8988T (cell line): ENCODE results near the gene FAT1.
A peak's percentile ranks its signal among the peaks of the same experiment; 100 is the strongest.

Source experiments
- DNase-seq: peaks from one replicate; pipeline ENCODE4 v3.0.0; 2011

Gene FAT1

DNA sequence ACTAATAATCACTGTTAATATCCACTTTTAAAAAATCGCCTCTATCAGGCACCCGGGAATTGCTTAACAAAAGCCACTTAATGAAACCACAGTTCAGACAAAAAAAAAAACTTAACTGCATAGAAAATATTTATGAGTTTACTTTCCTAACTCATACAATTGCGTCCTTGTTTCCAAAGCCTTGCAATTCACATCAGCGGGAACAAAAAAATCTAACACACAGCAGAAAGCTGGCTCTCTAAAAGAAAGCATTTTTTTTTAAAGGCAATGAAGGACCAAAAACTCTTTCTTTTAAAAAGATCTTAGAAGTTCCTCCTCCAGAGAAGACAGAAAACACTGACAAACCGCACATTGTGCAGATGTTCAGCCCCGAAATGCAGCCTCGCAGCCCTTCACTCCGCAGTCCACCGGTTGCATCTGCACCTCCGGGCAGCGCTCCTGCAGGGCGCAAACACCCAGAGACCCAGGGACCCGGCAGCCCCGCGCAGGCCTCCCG is 812 bp downstream of the FAT1 start:
- DNase-seq, result peak; percentile 63

DNA sequence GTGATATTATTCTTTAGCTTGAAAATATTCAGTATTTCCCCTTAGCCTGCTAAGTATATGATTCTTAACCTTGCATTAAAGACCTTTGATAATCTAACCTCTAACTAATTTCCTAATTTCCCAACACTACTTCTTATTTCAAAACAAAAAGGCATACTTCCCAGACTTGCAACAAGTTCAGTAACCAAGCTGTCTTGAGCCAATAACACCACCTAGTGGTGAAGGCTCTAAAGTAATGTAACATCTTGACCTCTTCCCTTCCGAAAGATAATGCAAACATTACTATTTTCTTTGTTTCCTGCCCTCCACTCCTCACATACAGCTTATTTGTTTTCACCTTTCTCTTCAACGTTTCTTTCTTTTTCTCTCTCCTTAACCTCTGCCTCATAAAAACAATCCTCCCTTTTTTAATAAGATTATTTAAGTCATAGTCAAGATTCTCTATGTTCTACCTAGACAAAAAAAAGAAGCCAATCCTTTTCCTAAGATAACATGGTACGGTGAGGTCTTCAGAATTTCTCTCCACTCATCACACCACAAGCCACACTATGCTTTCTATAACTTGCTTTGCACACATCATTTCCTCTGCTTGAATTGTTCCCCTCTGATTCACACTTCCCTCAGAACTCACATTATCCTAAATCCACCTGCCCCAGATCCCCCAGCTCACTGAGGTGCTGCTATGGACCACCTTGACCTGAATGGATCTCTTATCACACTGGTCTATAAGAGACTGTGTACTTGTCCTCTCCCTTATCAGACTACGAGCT is 3.5 kb downstream of the FAT1 start:
- DNase-seq, result no peak

GRCh38 chr4:186717556-186717955 is 6.1 kb downstream of the FAT1 start:
- no peak for DNase-seq

DNA sequence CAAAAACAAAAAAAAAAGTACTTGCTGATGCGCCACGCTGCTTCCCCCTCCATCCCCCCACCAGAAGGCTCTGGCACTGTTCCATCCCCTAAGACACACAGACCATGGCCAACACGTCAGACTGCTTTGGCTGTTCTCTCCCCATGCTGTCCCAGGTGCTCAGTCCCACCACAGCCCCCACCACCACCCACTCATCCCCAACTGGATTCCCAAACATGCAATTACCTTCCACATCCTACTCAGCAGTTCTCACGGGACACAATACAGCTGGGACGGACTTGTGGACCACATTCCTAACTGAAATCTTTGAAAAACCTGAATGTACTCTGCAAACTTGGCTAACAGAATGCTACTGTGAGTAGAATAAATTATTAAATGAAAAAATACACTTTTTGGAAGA is 8.6 kb downstream of the FAT1 start:
- DNase-seq, result no peak

DNA sequence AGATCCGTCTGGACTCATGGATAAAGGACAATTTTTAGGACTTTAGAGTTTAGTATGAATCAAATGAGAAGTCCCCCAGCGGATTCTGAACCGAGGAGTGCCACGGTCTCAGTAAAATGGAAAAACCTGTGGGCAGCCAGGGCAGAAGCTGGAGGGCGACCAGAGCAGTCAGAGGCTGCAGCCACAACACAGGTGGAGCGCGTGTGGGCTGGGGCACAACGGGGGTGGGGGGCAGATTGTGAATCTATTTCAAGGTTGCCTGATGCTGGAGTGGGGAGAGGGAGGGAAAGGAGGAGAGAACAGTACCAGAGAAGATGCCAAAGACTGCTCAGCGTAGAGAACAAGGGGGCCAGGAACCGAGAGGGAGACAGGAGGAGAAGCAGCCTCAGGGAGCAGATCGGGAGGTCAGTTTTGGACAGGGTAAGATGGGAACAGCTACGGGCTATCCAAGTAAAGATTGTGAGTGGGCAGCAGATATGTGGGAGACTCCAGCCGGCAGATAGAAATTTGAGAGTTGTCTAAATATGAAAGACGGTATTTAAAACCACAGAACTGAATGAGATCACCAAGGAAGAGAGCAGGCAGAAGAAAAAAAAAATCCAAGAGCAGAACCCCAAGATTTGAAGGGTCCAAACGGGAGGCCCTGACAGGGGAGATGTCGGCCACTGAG is 9.5 kb downstream of the FAT1 start:
- no peak for DNase-seq

GRCh38 chr4:186712690-186713089 is 11.0 kb downstream of the FAT1 start:
- no peak for DNase-seq

DNA sequence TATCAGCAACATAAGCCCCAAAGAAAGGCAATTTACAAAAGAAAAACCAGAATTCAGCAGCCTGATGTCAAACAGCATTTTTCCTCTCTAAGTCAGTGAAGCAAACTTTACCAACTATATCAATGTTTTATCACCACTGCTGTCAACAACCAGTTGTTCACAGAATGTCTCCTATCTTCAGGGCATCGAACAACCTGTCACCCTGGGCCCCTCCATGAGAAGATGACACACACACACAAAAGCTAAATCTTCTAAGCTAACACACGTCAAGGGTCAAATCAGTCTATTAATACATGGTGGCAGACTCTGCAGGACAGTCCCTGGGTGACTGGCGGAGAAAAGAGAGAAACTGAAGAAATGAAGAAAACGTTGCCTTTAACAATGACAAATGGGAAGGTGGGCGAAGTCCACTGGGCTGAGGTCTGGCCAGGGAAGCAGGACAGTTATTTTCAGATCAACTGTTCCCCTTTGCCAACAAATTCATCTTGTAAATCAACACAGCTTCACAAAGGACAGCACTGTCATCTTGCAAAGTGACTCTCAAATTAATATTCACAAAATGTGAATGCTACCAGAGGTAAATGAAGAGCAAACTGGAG is 13.0 kb downstream of the FAT1 start:
- no peak for DNase-seq

DNA sequence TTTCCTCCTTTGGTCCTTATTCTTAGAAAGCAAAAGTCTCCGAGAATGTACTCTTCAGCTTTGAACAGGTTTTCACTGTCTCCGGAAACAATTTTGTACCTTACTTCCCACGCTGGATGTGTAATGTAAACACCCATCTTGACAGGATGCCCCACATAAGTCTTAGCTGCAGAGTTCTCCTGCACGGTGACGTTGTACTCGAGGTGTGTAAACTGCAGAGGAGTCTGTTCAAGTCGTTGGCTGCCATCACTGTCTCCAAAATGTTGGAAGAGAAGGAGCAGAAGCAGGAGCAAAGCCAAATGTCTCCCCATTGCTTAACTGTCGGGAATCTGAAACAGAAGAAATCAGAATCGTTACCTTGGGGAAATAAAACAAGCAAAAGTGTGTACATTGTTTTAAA is 14.1 kb downstream of the FAT1 start:
- no peak for DNase-seq

GRCh38 chr4:186708554-186708953 is 15.1 kb downstream of the FAT1 start:
- no peak for DNase-seq

DNA sequence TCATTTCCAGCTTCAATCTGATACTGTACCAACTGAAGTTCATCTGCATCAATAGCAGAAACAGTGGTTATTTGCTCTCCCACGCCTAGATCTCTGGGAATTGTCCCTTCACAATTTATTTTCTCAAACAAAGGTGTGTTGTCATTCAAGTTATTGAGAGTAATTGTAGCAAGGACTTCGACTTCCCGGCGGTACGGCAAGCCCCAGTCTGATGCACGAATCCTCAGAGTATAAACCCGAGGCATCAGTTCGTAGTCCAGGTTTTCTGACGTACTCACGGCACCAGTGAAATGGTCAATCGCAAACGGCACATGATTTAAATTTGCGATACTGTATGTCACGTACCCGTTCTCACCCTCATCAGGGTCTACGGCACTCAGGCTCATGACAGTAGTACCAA is 15.7 kb downstream of the FAT1 start:
- no peak for DNase-seq

DNA sequence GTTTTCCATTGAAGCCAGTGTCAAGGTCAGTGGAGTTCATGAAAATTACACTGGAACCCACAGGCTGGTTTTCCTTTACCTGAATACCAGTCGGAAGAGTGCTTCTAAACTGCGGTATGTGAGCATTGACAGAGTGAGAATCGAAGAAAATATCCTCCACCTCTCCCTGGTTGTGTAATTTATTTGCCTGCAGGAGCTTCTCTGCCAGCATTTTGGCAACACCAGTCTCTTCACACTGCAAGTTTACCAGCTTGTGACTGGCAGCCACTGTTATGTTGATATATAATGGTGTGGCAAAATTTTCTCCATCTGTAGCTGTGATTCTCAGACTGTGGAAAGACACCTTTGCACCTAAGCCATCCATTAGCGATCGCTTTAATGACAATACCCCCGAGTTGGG is 16.1 kb downstream of the FAT1 start:
- no peak for DNase-seq

DNA sequence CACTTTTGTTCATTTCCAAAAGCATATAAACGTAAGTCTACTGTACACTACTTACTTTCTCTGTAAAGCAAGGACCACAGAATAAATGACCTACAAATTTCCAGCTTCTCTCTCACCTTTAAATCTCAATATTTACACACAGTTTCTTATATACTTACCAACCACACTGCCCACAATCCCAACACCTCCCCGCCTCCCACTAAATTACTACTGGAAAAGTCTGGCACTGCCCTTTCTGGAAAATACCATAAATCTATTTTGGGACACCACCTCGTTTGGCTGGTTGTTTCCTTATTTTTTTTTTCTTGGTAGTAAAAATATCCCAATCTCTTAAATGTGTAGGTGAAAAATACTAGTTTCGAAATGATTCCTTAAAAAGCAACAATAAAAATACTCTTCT is 19.6 kb downstream of the FAT1 start:
- DNase-seq, result no peak

DNA sequence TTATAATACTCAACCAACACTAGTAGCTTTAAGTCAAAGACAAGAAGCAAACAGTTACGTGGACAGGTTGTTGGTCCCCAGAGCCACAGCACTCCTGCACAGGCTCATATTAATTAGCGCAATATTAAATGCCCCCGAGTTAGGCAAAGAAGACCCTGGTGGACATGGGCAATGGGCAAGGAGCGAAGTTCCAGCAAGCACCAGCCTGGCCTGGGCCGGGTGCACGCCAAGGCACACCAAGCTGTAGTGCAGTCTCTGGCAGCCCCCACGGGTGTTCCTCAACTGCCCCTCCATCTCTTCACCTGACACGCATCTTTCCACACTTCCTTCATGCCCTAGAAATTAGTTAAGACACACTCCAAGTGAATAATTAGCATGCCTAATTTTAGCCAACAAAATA is 20.1 kb downstream of the FAT1 start:
- no peak for DNase-seq

DNA sequence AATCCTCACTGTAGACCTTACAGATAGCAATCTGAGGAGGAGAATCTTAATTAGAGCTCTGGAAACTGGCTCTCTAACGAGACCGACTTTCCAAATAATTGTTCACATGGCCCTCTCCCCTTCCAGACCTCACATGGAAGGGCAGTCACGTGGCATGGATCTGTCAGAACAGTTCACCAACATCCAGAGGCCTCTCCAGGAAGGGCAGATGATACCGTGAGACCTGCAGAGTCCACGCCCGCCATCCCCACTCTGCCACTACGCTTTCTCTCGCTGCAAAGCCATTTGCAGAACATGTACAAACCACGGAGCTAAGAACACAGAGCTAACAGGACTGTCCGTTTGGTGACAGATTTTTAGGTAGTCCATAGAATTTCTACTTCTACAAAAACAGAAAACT is 20.7 kb downstream of the FAT1 start:
- no peak for DNase-seq

GRCh38 chr4:186702297-186702696 is 21.4 kb downstream of the FAT1 start:
- no peak for DNase-seq

GRCh38 chr4:186701788-186702187 is 21.9 kb downstream of the FAT1 start:
- no peak for DNase-seq

- DNase-seq, result no peak
Measured at GRCh38 chr4:186701273-186701672, 22.4 kb downstream of the FAT1 start.

GRCh38 chr4:186700746-186701145 is 22.9 kb downstream of the FAT1 start:
- DNase-seq, result no peak

DNA sequence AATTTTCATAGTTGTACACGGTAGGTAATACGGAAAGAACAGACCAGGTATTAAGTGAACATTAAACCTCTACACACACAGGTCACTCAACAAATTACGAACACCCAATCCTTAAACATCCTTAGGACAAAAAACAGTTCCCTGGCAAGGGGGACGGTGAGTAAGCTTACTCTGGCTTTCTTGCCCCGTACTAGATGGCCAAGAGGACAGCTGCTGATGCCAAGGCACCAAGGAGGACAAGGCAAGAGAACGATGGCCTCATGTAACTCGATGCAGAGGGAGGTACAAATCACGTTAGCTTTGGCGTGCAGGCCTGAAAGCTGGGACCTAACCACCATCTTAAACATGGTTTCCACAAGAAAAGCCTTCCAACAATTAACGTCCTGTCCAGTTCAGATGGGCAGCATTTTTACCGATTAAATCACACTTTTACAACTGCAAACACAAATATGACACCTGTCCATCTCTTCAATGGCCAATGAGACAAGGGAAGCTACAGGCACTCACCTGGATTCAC is 23.7 kb downstream of the FAT1 start:
- DNase-seq, result no peak

GRCh38 chr4:186699298-186699697 is 24.4 kb downstream of the FAT1 start:
- no peak for DNase-seq

DNA sequence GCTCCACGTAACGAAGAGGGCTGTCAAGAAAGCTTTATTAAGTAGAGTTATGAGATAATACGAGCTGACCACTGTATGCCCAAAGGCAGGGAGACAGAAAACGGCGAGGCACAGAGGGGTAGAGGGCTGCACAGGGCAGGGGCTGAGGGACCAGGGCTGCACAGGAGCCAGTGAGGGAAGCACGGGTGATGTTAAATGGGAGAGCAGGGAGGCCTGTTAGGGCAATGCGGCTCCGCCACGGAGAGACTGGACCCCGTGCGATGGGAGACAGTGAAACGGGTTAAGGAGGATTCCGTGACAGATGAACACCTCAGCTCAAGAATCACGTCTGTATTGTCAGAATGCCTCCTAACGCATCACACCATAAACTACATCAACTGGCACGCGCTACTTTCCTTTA is 25.1 kb downstream of the FAT1 start:
- no peak for DNase-seq

- DNase-seq, result no peak
Measured at GRCh38 chr4:186698028-186698427, 25.6 kb downstream of the FAT1 start.

DNA sequence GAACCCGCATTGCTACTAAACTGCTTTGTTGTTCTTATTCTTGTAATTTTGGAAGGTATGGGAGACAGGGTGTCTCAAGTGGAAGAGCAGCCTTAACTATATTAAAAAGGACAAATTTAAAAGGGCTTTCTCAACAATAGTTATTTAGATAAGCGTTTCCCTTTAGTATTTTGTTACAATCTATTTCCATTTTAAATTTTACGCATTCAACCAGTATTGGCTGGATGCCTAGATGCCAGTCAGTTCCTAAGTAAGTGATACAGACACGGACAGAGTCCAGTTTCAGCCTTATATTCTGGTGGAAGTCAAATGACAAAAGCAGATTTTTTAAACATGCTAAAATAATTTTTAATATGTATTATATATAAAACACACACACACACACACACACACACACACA is 28.3 kb downstream of the FAT1 start:
- DNase-seq, result no peak

- DNase-seq, result no peak
Measured at GRCh38 chr4:186693894-186694293, 29.8 kb downstream of the FAT1 start.
